Measurements from ENCODE around the gene PRKCA.

DNA sequence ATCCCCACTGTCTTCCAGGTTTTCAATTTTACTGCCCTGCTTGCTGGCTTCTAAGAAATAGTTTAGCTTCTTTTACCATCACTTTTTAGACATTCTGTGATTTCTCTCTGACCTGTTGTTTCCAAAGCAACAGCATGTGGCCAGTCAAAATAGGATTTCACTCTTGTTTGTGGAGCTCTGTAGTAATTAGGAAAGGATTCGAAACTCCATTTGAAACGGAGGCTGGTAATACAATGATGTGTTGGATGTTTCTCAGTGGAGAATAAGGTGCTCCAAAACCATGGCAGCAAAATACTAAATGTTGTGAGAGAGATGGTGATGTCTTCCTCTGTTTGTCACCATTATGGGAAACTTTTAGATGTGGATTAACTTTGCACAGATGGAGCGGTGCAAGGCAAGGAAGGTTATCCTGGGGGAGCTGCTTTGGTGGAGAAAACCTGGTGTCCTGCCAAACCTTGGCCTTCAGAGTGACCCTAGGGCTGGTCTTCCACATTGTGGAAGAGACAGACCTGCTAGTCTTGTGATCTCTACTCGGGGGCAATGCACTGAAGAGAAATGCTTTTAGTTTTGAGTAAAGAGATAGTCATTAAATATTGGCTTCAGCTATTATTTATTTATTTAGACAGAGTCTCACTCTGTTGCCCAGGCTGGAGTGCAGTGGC is 79.4 kb downstream of the PRKCA start:
- TF ChIP-seq TAF1 (IDR thresholded peaks at IDR 0.05; ENCODE audit: borderline replicate concordance, low read depth, low read length) (no peak), POLR2AphosphoS5 (IDR thresholded peaks at IDR 0.05; ENCODE audit: low read length) (no peak), HDAC2 (IDR thresholded peaks at IDR 0.05) (no peak), POLR2A (IDR thresholded peaks at IDR 0.05; ENCODE audit: low read depth, low read length) (no peak)
- TF ChIP-seq, protein P1, sequence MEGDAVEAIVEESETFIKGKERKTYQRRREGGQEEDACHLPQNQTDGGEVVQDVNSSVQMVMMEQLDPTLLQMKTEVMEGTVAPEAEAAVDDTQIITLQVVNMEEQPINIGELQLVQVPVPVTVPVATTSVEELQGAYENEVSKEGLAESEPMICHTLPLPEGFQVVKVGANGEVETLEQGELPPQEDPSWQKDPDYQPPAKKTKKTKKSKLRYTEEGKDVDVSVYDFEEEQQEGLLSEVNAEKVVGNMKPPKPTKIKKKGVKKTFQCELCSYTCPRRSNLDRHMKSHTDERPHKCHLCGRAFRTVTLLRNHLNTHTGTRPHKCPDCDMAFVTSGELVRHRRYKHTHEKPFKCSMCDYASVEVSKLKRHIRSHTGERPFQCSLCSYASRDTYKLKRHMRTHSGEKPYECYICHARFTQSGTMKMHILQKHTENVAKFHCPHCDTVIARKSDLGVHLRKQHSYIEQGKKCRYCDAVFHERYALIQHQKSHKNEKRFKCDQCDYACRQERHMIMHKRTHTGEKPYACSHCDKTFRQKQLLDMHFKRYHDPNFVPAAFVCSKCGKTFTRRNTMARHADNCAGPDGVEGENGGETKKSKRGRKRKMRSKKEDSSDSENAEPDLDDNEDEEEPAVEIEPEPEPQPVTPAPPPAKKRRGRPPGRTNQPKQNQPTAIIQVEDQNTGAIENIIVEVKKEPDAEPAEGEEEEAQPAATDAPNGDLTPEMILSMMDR (IDR thresholded peaks at IDR 0.05 in 2 of 3, conservative IDR thresholded peaks at IDR 0.05 in 1 of 3; ENCODE audit: control insufficient read depth in 2 of 3, extremely low read depth in 1 of 3, insufficient read depth in 1 of 3, low read depth in 3 of 3, low read length in 3 of 3) = no peak
- TF ChIP-seq, protein P2, sequence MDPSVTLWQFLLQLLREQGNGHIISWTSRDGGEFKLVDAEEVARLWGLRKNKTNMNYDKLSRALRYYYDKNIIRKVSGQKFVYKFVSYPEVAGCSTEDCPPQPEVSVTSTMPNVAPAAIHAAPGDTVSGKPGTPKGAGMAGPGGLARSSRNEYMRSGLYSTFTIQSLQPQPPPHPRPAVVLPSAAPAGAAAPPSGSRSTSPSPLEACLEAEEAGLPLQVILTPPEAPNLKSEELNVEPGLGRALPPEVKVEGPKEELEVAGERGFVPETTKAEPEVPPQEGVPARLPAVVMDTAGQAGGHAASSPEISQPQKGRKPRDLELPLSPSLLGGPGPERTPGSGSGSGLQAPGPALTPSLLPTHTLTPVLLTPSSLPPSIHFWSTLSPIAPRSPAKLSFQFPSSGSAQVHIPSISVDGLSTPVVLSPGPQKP (IDR thresholded peaks at IDR 0.05; ENCODE audit: low read depth, low read length) = no peak

Data from GM12878 (cell line).